Subcutaneous abdominal adipose tissue (tissue), 5 donors: Measurements from ENCODE around the gene OGFOD1.

ENCODE experiments used
- H3K27ac ChIP-seq: one replicate; pipeline ENCODE4 v1.7.0; 2013; ENCODE audit warnings: low read depth, mild to moderate bottlenecking, inconsistent platforms, low read length, moderate library complexity
- H3K27me3 ChIP-seq, 5 donors: one replicate each; pipeline ENCODE4 v1.7.0; 2013; ENCODE audit warnings: low read length in 5 of 5, inconsistent platforms in 1 of 5; ENCODE audit not compliant: control insufficient read depth in 5 of 5, insufficient read depth in 4 of 5
- H3K36me3 ChIP-seq, 5 donors: one replicate each; pipeline ENCODE4 v1.7.0; 2013; ENCODE audit warnings: low read length in 5 of 5; ENCODE audit not compliant: control insufficient read depth in 5 of 5, insufficient read depth in 5 of 5
- H3K4me1 ChIP-seq, 5 donors: one replicate each; pipeline ENCODE4 v1.7.0; 2013; ENCODE audit warnings: low read length in 5 of 5, mild to moderate bottlenecking in 3 of 5, moderate library complexity in 1 of 5; ENCODE audit not compliant: control insufficient read depth in 5 of 5, insufficient read depth in 5 of 5
- H3K4me3 ChIP-seq, 5 donors: one replicate each; pipeline ENCODE4 v1.7.0; 2013; ENCODE audit warnings: low read length in 5 of 5, low read depth in 1 of 5
- H3K9ac ChIP-seq, 5 donors: one replicate each; pipeline ENCODE4 v1.7.0; 2013; ENCODE audit warnings: low read length in 5 of 5, mild to moderate bottlenecking in 4 of 5, moderate library complexity in 3 of 5
- H3K9me3 ChIP-seq, 5 donors: one replicate each; pipeline ENCODE4 v1.7.0; 2013; ENCODE audit warnings: low read length in 5 of 5; ENCODE audit not compliant: control insufficient read depth in 5 of 5
- donor health status: healthy.
- donor health status: healthy.
- donor health status: healthy.
- donor health status: healthy.
- donor health status: healthy.

Gene OGFOD1

GRCh38 chr16:56417138-56417537, 34.2 kb upstream of the OGFOD1 start:
- H3K9me3 ChIP-seq, result no peaks in the 10 kb centered on the region
- H3K4me1 ChIP-seq, result peaks cover 0 to 10% (median 5%) of the 10 kb centered on the region in 5 donors
- H3K27me3 ChIP-seq, result no peaks in the 10 kb centered on the region
- no peak overlapping the region for H3K27ac ChIP-seq
- no peak overlapping the region for H3K9ac ChIP-seq
- H3K4me3 ChIP-seq, result no peak overlapping the region
- peaks cover 0 to 10% (median 4%) of the 10 kb centered on the region in 5 donors for H3K36me3 ChIP-seq

- no peaks in the 10 kb centered on the region for H3K9me3 ChIP-seq
- no peaks in the 10 kb centered on the region for H3K27me3 ChIP-seq
- H3K4me3 ChIP-seq, result no peak overlapping the region
- H3K36me3 ChIP-seq, result no peaks in the 10 kb centered on the region
- H3K9ac ChIP-seq, result no peak overlapping the region
- H3K4me1 ChIP-seq, result peaks cover 0 to 32% (median 23%) of the 10 kb centered on the region in 5 donors
- H3K27ac ChIP-seq, result no peak overlapping the region
Observed at GRCh38 chr16:56419740-56420548, 31.4 kb upstream of the OGFOD1 start.

- peaks cover 0 to 33% (median 23%) of the 10 kb centered on the region in 5 donors for H3K4me1 ChIP-seq
- no peak overlapping the region for H3K9ac ChIP-seq
- H3K4me3 ChIP-seq, result no peak overlapping the region
- no peaks in the 10 kb centered on the region for H3K36me3 ChIP-seq
- no peaks in the 10 kb centered on the region for H3K27me3 ChIP-seq
- no peak overlapping the region for H3K27ac ChIP-seq
- no peaks in the 10 kb centered on the region for H3K9me3 ChIP-seq
Observed at GRCh38 chr16:56420613-56421012, 30.7 kb upstream of the OGFOD1 start.

- H3K9me3 ChIP-seq, result no peaks in the 10 kb centered on the region
- no peak overlapping the region for H3K9ac ChIP-seq
- H3K27ac ChIP-seq, result no peak overlapping the region
- H3K4me1 ChIP-seq, result peaks cover 0 to 32% (median 26%) of the 10 kb centered on the region in 5 donors
- H3K27me3 ChIP-seq, result no peaks in the 10 kb centered on the region
- no peaks in the 10 kb centered on the region for H3K36me3 ChIP-seq
- H3K4me3 ChIP-seq, result no peak overlapping the region
Observed at GRCh38 chr16:56421313-56421712, 30.0 kb upstream of the OGFOD1 start.

GRCh38 chr16:56421976-56422669, 29.2 kb upstream of the OGFOD1 start:
- no peaks in the 10 kb centered on the region for H3K36me3 ChIP-seq
- no peak overlapping the region for H3K4me3 ChIP-seq
- H3K9me3 ChIP-seq, result no peaks in the 10 kb centered on the region
- no peaks in the 10 kb centered on the region for H3K27me3 ChIP-seq
- peaks cover 0 to 32% (median 26%) of the 10 kb centered on the region in 5 donors for H3K4me1 ChIP-seq
- H3K27ac ChIP-seq, result no peak overlapping the region
- H3K9ac ChIP-seq, result no peak overlapping the region

- Histone ChIP-seq H3K27me3 (no peaks in the 10 kb centered on the region), H3K4me3 (no peak overlapping the region), H3K36me3 (no peaks in the 10 kb centered on the region), H3K9me3 (no peaks in the 10 kb centered on the region), H3K27ac (no peak overlapping the region), H3K9ac (peak overlapping the region in 2 of 5 donors; percentile 17 to 71), H3K4me1 (peaks cover 0 to 32% (median 26%) of the 10 kb centered on the region in 5 donors)
Observed at GRCh38 chr16:56422896-56423441, 28.4 kb upstream of the OGFOD1 start.

GRCh38 chr16:56423584-56424403, 27.6 kb upstream of the OGFOD1 start:
- Histone ChIP-seq H3K4me1 (peaks cover 0 to 32% (median 26%) of the 10 kb centered on the region in 5 donors), H3K27me3 (no peaks in the 10 kb centered on the region), H3K4me3 (peak overlapping the region; percentile 75 to 89 (median 79)), H3K36me3 (peaks cover 0 to under 1% (median 0%) of the 10 kb centered on the region in 5 donors), H3K9me3 (no peaks in the 10 kb centered on the region), H3K9ac (peak overlapping the region; percentile 71 to 84 (median 77)), H3K27ac (peak overlapping the region; percentile 48)

- Histone ChIP-seq H3K27ac (peak overlapping the region; percentile 48), H3K4me3 (peak overlapping the region; percentile 75 to 89 (median 79)), H3K4me1 (peaks cover 0 to 32% (median 26%) of the 10 kb centered on the region in 5 donors), H3K36me3 (peaks cover 0 to 3% (median 0%) of the 10 kb centered on the region in 5 donors), H3K27me3 (no peaks in the 10 kb centered on the region), H3K9me3 (no peaks in the 10 kb centered on the region), H3K9ac (peak overlapping the region; percentile 71 to 84 (median 77))
Observed at GRCh38 chr16:56424404-56424764, 27.0 kb upstream of the OGFOD1 start.

- H3K27me3 ChIP-seq, result no peaks in the 10 kb centered on the region
- peaks cover 0 to 3% (median 0%) of the 10 kb centered on the region in 5 donors for H3K36me3 ChIP-seq
- H3K27ac ChIP-seq, result peak overlapping the region; percentile 48
- no peaks in the 10 kb centered on the region for H3K9me3 ChIP-seq
- H3K4me3 ChIP-seq, result peak overlapping the region in 4 of 5 donors; percentile 75 to 89 (median 79)
- peaks cover 0 to 32% (median 26%) of the 10 kb centered on the region in 5 donors for H3K4me1 ChIP-seq
- peak overlapping the region in 4 of 5 donors; percentile 71 to 91 (median 82) for H3K9ac ChIP-seq
Observed at GRCh38 chr16:56424791-56425438, 26.4 kb upstream of the OGFOD1 start.
